ENCODE measurements around the gene NLRC5. TPM values are rescaled to one million over a fixed set of nuclear protein-coding genes. Genes with fewer than 3 reads are reported as not detected.

NLRC5 gene
- total RNA-seq, 1 donor = 52.1 TPM

DNA sequence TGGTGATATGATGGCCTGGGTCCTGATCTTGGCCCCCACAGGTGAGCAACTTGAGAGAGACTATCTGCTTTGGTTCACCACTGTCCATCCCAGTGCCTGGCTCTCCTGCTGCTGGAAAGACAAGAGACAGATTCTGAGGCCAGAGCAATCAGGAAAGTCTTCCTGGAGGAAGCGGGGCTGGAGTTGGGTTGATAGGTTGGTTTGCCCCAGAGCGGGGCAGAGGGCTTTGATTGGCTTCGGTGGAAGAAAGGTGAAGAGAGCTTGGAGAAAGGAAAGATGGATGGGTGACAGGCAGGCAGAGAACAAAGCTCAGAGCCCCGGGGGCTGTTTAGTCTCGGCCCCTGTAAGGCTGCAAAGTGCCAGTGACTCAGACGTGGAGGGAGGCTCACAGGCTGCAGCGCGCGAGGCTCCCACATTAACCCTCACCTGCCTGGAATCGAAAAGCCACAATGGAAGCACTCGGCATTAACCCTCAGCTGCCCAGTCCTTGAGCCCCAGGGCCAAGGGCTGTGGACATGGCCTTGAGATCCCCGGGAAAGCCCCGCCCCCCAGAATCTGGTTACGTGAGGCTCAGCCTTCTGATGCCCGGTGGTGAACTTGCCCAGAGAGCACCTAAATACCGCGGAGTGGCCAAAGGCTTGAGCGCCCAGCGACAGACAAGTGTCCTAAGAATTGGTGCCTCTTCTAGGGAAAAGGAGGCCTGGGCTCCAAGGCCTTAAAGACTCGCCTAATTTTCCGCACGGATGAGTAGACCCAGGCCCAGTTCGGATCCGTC is 102.0 kb downstream of the NLRC5 start:
- H4K20me1 ChIP-seq (ENCODE audit: insufficient read depth, low read length) = peaks cover 8% of the 10 kb centered on the region
- peak overlapping the region; percentile 82 for H2AFZ ChIP-seq (ENCODE audit: low read length)
- H3K27ac ChIP-seq (ENCODE audit: low read depth, low read length) = no peak overlapping the region
- H3K79me2 ChIP-seq (ENCODE audit: insufficient read depth, low read length) = peaks cover 10% of the 10 kb centered on the region
- H3K4me3 ChIP-seq (ENCODE audit: insufficient read depth, low read length) = peak overlapping the region; percentile 77
- H3K27me3 ChIP-seq (ENCODE audit: insufficient read depth, low read length) = peaks cover 5% of the 10 kb centered on the region
- H3K36me3 ChIP-seq (ENCODE audit: insufficient read depth, low read length) = no peaks in the 10 kb centered on the region
- H3K9me3 ChIP-seq (ENCODE audit: low read depth, low read length) = no peaks in the 10 kb centered on the region
- TF ChIP-seq, protein P1, sequence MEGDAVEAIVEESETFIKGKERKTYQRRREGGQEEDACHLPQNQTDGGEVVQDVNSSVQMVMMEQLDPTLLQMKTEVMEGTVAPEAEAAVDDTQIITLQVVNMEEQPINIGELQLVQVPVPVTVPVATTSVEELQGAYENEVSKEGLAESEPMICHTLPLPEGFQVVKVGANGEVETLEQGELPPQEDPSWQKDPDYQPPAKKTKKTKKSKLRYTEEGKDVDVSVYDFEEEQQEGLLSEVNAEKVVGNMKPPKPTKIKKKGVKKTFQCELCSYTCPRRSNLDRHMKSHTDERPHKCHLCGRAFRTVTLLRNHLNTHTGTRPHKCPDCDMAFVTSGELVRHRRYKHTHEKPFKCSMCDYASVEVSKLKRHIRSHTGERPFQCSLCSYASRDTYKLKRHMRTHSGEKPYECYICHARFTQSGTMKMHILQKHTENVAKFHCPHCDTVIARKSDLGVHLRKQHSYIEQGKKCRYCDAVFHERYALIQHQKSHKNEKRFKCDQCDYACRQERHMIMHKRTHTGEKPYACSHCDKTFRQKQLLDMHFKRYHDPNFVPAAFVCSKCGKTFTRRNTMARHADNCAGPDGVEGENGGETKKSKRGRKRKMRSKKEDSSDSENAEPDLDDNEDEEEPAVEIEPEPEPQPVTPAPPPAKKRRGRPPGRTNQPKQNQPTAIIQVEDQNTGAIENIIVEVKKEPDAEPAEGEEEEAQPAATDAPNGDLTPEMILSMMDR (IDR thresholded peaks at IDR 0.05; ENCODE audit: extremely low read depth, low read depth, low read length) = no peak
- H3K4me1 ChIP-seq (ENCODE audit: insufficient read depth, low read length) = peaks cover 15% of the 10 kb centered on the region
- peak; percentile 93 for DNase-seq (ENCODE audit: insufficient read length, low spot score, missing footprints)
- peak overlapping the region; percentile 85 for H3K4me2 ChIP-seq (ENCODE audit: insufficient read depth, low read length)

- no peak within 1 kb of the TSS for H3K27ac ChIP-seq (ENCODE audit: low read depth, low read length)
- TF ChIP-seq, protein P1 (IDR thresholded peaks at IDR 0.05; ENCODE audit: extremely low read depth, low read depth, low read length) = no peak
- DNase-seq (ENCODE audit: insufficient read length, low spot score, missing footprints) = peak; percentile 98
- peaks cover 15% of the 10 kb centered on the region for H3K4me1 ChIP-seq (ENCODE audit: insufficient read depth, low read length)
- H3K4me3 ChIP-seq (ENCODE audit: insufficient read depth, low read length) = peak within 1 kb of the TSS; percentile 77
- H4K20me1 ChIP-seq (ENCODE audit: insufficient read depth, low read length) = peaks cover 8% of the 10 kb centered on the region
- H3K79me2 ChIP-seq (ENCODE audit: insufficient read depth, low read length) = peaks cover 10% of the 10 kb centered on the region
- H2AFZ ChIP-seq (ENCODE audit: low read length) = peak within 1 kb of the TSS; percentile 82
- H3K27me3 ChIP-seq (ENCODE audit: insufficient read depth, low read length) = peaks cover 2% of the 10 kb centered on the region
- peak within 1 kb of the TSS; percentile 85 for H3K4me2 ChIP-seq (ENCODE audit: insufficient read depth, low read length)
- H3K9me3 ChIP-seq (ENCODE audit: low read depth, low read length) = no peaks in the 10 kb centered on the region
- H3K36me3 ChIP-seq (ENCODE audit: insufficient read depth, low read length) = no peaks in the 10 kb centered on the region
Observed at GRCh38 chr16:57091975-57092785, 102.8 kb downstream of the NLRC5 start, which contains the start of gene CPNE2. CPNE2 (plus strand) TSS chr16:57092583; CDS start chr16:57110743, 18,160 bp downstream.

- Histone ChIP-seq H2AFZ (ENCODE audit: low read length) (peak overlapping the region; percentile 47), H3K36me3 (ENCODE audit: insufficient read depth, low read length) (no peaks in the 10 kb centered on the region), H3K4me3 (ENCODE audit: insufficient read depth, low read length) (peak overlapping the region; percentile 77), H3K79me2 (ENCODE audit: insufficient read depth, low read length) (peaks cover 10% of the 10 kb centered on the region), H3K4me1 (ENCODE audit: insufficient read depth, low read length) (peaks cover 15% of the 10 kb centered on the region), H3K4me2 (ENCODE audit: insufficient read depth, low read length) (peak overlapping the region; percentile 78), H3K27ac (ENCODE audit: low read depth, low read length) (no peak overlapping the region), H3K27me3 (ENCODE audit: insufficient read depth, low read length) (no peaks in the 10 kb centered on the region), H3K9me3 (ENCODE audit: low read depth, low read length) (no peaks in the 10 kb centered on the region), H4K20me1 (ENCODE audit: insufficient read depth, low read length) (peaks cover 8% of the 10 kb centered on the region)
- DNase-seq (ENCODE audit: insufficient read length, low spot score, missing footprints) = peak; percentile 94
- TF ChIP-seq, protein P1 (IDR thresholded peaks at IDR 0.05; ENCODE audit: extremely low read depth, low read depth, low read length) = peak; percentile 25
Observed at GRCh38 chr16:57092786-57093411, 103.5 kb downstream of the NLRC5 start.

Data from osteoblast (primary cell).